H1 (cell line): Measurements from ENCODE around the gene RSKR. TPM values are rescaled to one million over a fixed set of nuclear protein-coding genes. Genes with fewer than 3 reads are reported as not detected.

Source experiments
- BRCA1 ChIP-seq: IDR thresholded peaks from 2 replicates; pipeline ENCODE4 v1.6.1; 2012; ENCODE audit warnings: low read depth, low read length, improper control_type of control experiment
- CBX8 ChIP-seq: fragments of 300-800, 300-1000 bp; sonication (generic); IDR thresholded peaks from 2 replicates; pipeline ENCODE4 v1.7.1; 2016; ENCODE audit warnings: low read depth, low read length, borderline replicate concordance
- CHD1 ChIP-seq: IDR thresholded peaks from 2 replicates; pipeline ENCODE4 v1.6.1; 2012; ENCODE audit warnings: low read depth, low read length, improper control_type of control experiment
- CHD7 ChIP-seq: fragments of 300-600 bp; sonication (generic); IDR thresholded peaks from 2 replicates; pipeline ENCODE4 v1.7.1; 2012; ENCODE audit warnings: low read length, moderate library complexity, mild to moderate bottlenecking, inconsistent platforms; ENCODE audit not compliant: insufficient replicate concordance
- CREB1 ChIP-seq: IDR thresholded peaks from 2 replicates; pipeline ENCODE4 v1.6.1; 2012; ENCODE audit warnings: inconsistent platforms
- FOSL1 ChIP-seq: IDR thresholded peaks from 2 replicates; pipeline ENCODE4 v1.6.1; 2011; ENCODE audit warnings: mild to moderate bottlenecking, low read depth, low read length, moderate library complexity; ENCODE audit not compliant: insufficient read depth
- HDAC6 ChIP-seq: IDR thresholded peaks from one replicate; pipeline ENCODE4 v1.7.1; 2012; ENCODE audit warnings: low read depth, mild to moderate bottlenecking, inconsistent platforms, low read length, moderate library complexity
- MAFK ChIP-seq: IDR thresholded peaks from 2 replicates; pipeline ENCODE4 v1.6.1; 2012; ENCODE audit warnings: low read depth, mild to moderate bottlenecking, improper control_type of control experiment, low read length
- MAX ChIP-seq: IDR thresholded peaks from 2 replicates; pipeline ENCODE4 v1.6.1; 2012; ENCODE audit warnings: inconsistent platforms
- POU5F1 ChIP-seq: IDR thresholded peaks from 2 replicates; pipeline ENCODE4 v1.6.1; 2011; ENCODE audit warnings: low read depth, mild to moderate bottlenecking, low read length, moderate library complexity
- TAF1 ChIP-seq: IDR thresholded peaks from 2 replicates; pipeline ENCODE4 v1.6.1; 2011; ENCODE audit warnings: mild to moderate bottlenecking, low read depth, low read length
- TAF7 ChIP-seq: optimal IDR thresholded peaks from 2 replicates; pipeline ENCODE3; 2011; ENCODE audit warnings: low read depth, mild to moderate bottlenecking, inconsistent platforms, low read length, moderate library complexity, borderline replicate concordance
- ZNF274 ChIP-seq: IDR thresholded peaks from 2 replicates; pipeline ENCODE4 v1.7.0; 2012; ENCODE audit warnings: low read length, borderline replicate concordance; ENCODE audit errors: extremely low read depth
- polyA plus RNA-seq, 7 experiments: library from polyadenylated mRNA; depleted of rRNA in 3 of 7; stranded (reverse) in 5 of 7; unstranded in 2 of 7; fragments of >200 nt in 5 of 7; fragments of 200-250 nt in 2 of 7; gene quantifications; 1 replicate in 5 of 7; 2 replicates in 1 of 7; 4 replicates in 1 of 7; pipeline versions ENCODE4 v1.2.1 to v1.2.3, GENCODE V29; 2011 to 2013; ENCODE audit warnings: missing spikeins in 2 of 7, mixed read lengths in 2 of 7
- total RNA-seq: library from RNA; stranded (reverse); fragmentation: NEBNext Ultra II Directional; extraction: Animal tissue kit (Norgen Biotek cat#: 25700); gene quantifications from 2 replicates; pipeline ENCODE4 v1.2.1, GENCODE V29; 2021

RSKR gene
- total and polyA plus RNA-seq, 2 of the 8 experiments (the other 6 are each of a cell fraction or from before 2014, with no cell fraction given) = 24.1 to 28.5 TPM

- TF ChIP-seq CHD7 = no peak
- no peak for TF ChIP-seq CHD1
- TF ChIP-seq TAF7 = no peak
- TF ChIP-seq TAF1 = no peak
- TF ChIP-seq MAX = no peak
- no peak for TF ChIP-seq FOSL1
- TF ChIP-seq CBX8 = no peak
- TF ChIP-seq CREB1 = no peak
- TF ChIP-seq ZNF274 = no peak
- no peak for TF ChIP-seq BRCA1
- TF ChIP-seq MAFK = no peak
- TF ChIP-seq POU5F1 = no peak
- no peak for TF ChIP-seq HDAC6
Measured at GRCh38 chr17:28635506-28635905, 21.5 kb upstream of the RSKR start (continued).
